GM06990 (cell line): ENCODE results near the gene MORC2.

Source experiments
- DNase-seq: peaks from one replicate; pipeline ENCODE4 v3.0.0-alpha.2; 2011; ENCODE audit not compliant: insufficient read length; ENCODE audit errors: extremely low read depth
- H3K27me3 ChIP-seq: replicated peaks from 2 replicates; pipeline ENCODE4 v1.6.0; 2011; ENCODE audit warnings: low read length; ENCODE audit not compliant: control insufficient read depth, insufficient read depth
- H3K36me3 ChIP-seq: 2 replicates; pipeline ENCODE4 v1.5.1; 2011; ENCODE audit warnings: low read length; ENCODE audit not compliant: control insufficient read depth, insufficient read depth
- H3K4me3 ChIP-seq: replicated peaks from 2 replicates; pipeline ENCODE4 v1.5.1; 2011; ENCODE audit warnings: low read depth, mild to moderate bottlenecking, control low read depth, low read length
- CTCF ChIP-seq: IDR thresholded peaks from 2 replicates; pipeline ENCODE4 v1.5.1; 2011; ENCODE audit warnings: low read length, control low read depth, mild to moderate bottlenecking, inconsistent platforms; ENCODE audit not compliant: insufficient read depth, poor library complexity, severe bottlenecking

MORC2 gene

DNA sequence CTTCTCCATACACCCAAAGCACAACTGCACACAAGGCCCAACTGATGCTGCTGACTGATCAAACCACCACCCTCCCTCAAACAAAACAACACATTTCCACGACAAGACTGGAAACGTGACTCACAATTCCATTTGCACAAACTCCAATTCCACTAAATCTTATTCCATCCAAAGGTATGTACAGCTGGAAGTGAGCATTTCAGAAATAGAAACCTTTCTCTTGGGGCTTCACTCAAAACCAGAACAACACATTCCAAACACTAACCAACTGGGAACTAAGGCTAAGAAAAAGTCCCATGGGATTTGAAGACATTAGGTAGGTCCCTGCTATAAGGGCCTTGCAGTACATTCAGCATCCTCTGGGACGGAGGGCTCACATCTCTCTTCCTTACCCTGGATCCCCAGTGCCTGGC, 19.6 kb downstream of the MORC2 start:
- Histone ChIP-seq H3K36me3 (peaks cover 13% of the 10 kb centered on the region), H3K4me3 (no peak overlapping the region), H3K27me3 (no peaks in the 10 kb centered on the region)
- TF ChIP-seq CTCF: no peak
- DNase-seq: no peak

DNA sequence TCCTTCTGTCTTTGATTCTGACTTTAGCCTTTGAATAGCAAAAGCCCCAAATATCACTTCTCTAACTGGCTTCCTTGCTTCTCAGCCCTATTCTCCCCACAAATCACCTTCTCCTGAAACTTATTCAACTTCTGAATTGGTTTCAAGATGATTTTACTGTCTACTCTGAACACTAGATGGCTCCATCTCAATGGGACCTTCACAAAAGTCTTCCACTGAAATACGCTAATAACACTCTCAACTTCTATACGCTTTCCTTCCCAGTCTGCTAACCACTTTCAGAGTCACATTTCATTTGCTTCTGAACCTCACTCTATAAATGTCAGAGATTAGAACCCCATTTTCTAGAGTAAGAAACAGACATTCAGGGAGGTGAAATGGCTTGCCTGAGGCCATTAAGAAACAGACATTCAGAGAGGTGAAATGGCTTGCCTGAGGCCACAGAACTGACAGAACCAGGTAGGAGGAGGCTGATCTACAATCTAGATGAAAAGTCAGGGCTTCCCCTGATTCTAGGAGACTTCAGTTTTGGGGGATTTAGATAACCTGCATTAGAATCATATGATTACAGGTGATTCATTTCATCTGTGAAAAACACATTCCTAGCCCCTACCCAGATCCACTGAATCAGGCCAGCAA, 20.6 kb downstream of the MORC2 start:
- Histone ChIP-seq H3K27me3 (no peaks in the 10 kb centered on the region), H3K4me3 (no peak overlapping the region), H3K36me3 (peaks cover 11% of the 10 kb centered on the region)
- peak; percentile 49 for TF ChIP-seq CTCF
- no peak for DNase-seq

DNA sequence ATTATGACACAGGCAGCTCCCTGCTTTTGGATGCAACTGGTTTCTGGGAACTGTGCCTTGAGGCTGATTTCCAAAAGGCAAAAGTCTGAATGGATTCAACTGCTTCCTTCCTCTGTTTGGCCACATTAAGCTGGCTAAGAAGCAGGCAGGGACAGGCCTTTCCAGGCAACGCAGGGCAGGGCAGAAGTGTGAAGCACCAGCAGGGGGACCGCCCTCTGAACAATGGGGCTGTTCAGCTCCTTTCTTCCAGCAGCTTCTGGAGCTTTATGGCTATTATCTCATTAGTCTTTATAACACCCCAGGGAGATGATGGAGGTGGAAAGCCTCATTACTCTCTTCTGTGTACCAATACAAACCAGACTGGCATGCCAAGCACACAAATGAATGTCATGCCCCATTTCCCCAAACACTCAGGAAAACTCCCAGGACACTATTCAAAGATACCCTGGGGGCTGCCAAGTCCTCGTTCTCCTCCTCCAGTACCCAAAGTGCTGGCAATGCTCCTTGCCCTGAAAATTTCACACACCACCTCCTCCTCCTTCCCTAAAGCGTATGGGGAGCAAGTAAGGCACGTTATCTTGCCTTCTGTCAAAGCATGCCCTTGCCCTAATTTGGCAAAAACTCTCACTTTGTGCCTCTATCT, 21.3 kb downstream of the MORC2 start:
- Histone ChIP-seq H3K27me3 (no peaks in the 10 kb centered on the region), H3K4me3 (no peak overlapping the region), H3K36me3 (peaks cover 11% of the 10 kb centered on the region)
- no peak for TF ChIP-seq CTCF
- no peak for DNase-seq

GRCh38 chr22:30946354-30946753, 22.2 kb downstream of the MORC2 start:
- DNase-seq: no peak
- Histone ChIP-seq H3K27me3 (no peaks in the 10 kb centered on the region), H3K4me3 (no peak overlapping the region), H3K36me3 (peaks cover 17% of the 10 kb centered on the region)
- no peak for TF ChIP-seq CTCF

GRCh38 chr22:30945653-30946052, 22.9 kb downstream of the MORC2 start:
- peaks cover 20% of the 10 kb centered on the region for H3K36me3 ChIP-seq
- DNase-seq: no peak
- no peak overlapping the region for H3K4me3 ChIP-seq
- no peaks in the 10 kb centered on the region for H3K27me3 ChIP-seq
- no peak for TF ChIP-seq CTCF
